DMS 273 treated with DMSO at 0.1 percent for 48 hours (cell line): ENCODE data around the gene GMEB2.
"Not testable (repeated sequence)": the region's sequence is repeated elsewhere in the genome, so short reads cannot be mapped to it uniquely, and the experiment has no call there.

Source experiments
- DNase-seq: peaks from one replicate; lab custom pipeline; 2025; lab: John Stamatoyannopoulos, UW

The GMEB2 gene, protein sequence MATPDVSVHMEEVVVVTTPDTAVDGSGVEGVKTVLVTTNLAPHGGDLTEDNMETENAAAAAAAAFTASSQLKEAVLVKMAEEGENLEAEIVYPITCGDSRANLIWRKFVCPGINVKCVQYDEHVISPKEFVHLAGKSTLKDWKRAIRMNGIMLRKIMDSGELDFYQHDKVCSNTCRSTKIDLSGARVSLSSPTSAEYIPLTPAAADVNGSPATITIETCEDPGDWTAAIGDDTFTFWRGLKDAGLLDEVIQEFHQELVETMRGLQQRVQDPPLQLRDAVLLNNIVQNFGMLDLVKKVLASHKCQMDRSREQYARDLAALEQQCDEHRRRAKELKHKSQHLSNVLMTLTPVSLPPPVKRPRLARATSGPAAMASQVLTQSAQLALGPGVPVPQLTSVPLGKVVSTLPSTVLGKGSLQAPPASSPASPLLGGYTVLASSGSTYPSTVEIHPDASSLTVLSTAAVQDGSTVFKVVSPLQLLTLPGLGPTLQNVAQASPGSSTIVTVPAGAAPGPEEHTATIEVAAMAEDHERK

DNA sequence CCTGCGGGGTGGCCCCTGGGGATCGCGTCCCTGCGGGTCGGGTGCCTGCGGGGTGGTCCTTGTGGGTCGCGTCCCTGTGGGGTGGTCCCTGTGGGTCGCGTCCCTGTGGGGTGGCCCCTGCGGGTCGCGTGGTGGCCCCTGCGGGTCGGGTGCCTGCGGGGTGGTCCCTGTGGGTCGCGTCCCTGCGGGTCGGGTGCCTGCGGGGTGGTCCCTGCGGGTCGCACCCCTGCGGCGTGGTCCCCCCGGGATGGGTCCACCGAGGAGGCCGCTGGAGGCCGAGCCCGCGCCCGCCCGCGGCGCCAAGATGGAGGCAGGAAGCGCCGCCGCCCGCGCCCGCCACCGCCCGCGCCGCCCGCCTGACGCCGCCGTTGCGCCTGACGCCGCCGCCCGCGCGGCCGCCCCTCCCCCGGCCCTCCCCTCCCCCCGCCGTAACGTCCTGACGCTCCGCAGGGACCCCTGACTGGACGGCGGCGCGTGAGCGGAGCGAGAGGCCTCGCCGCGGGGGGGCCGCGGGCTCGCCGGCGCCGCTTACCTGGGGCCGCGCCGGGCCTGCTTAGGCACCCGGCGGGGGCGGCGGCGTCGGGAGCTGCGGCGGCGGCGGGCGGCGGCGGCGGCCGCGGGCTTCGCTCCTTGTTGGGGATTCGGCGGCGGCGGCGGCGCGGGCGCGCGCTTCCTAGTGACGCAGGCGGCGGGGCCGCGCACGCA, at the start of gene GMEB2:
TSS of gene GMEB2 (minus strand) at position 678 of the 705 bp plus-strand sequence. CDS start 7,704 bp downstream, outside the sequence.
- no peak for DNase-seq

DNA sequence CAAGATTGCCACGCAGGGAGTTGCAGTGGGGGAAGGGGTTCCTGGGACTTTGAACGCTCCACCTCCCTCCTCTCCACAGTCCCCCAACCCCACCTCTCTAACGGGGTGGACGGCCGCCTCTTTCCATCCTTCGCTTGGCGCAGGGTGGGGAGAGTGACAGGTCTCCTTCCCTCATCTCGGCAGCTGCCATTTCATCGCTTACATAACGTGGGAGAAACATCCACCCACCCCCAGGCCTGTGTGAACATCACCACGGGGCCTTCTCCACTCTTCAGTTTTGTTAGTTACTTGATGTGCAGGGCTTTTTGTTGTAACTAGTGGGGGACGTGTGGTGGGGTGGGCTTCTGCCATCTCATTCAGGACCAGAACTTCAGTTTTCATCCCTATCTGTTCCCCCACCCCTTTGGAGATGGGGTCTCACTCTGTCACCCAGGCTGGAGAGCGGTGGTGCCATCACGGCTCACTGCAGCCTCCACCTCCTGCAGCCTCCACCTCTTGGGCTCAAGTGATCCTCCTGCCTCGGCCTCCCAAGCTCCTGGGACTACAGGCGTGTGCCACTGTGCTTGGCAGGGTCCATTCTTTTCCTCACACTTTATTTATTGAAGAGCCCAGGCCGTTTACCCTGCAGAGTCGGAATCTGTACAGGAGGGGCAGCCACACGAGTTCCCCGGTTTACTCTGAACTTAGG, 48.9 kb upstream of the GMEB2 start:
- no peak for DNase-seq

- DNase-seq: no peak
Observed at GRCh38 chr20:63673951-63674350, 47.0 kb upstream of the GMEB2 start.

DNA sequence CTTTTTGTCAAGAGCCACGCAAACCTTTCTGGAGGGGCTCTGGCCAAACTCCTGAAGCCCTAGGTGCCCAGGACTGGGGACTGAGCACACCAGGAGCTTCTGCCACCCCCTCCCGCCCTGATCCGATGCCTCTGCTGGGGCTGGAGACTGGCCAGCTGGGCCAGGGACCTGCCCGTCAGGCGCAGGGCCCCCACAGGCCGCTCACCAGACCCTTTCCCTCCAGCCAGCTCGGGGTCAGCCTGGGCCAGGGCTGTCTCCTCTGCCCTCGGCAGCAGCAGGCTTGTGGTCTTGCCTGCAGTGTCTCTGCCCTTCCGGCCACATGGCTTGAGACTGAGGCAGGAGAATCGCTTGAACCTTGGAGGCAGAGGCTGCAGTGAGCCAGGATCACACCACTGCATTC, 45.8 kb upstream of the GMEB2 start:
- no peak for DNase-seq

DNA sequence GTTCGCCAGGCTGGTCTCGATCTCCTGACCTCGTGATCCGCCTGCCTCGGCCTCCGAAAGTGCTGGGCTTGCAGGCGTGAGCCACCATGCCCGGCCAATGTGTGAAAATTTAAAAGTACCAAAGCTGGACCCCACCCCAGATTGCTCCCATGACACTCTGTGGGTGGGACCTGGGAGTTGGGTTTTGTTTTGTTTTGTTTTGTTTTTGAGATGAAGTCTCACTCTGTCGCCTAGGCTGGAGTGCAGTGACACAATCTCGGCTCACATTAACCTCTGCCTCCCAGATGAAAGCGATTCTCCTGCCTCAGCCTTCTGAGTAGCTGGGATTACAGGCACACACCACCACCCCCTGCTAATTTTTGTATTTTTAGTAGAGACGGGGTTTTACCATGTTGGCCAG, 44.8 kb upstream of the GMEB2 start:
- not testable (repeated sequence) for DNase-seq

GRCh38 chr20:63668351-63668750, 41.5 kb upstream of the GMEB2 start:
- DNase-seq: no peak

GRCh38 chr20:63667858-63668257, 41.0 kb upstream of the GMEB2 start:
- DNase-seq: no peak

DNA sequence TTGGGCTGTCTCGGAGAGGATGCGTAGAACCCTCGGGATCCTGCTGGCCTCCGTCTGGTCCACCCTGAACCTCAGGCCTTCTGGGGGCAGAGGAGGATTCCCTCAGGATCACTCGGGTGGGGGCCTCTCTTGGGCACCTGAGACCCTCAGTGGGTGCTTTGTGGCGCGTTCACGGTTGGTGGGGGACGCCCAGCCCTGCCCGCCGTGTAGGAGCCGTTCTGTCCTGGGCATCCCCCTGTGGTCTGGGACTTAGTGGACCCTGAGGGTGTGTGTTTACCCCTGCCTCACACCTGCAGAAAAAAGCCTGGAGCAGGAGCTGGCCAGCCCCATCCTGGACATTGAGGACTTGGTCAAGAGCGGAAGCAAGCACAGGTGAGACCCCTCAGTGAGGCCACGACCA, 38.8 kb upstream of the GMEB2 start:
- no peak for DNase-seq

GRCh38 chr20:63664861-63665594, 38.1 kb upstream of the GMEB2 start:
- DNase-seq: no peak

DNA sequence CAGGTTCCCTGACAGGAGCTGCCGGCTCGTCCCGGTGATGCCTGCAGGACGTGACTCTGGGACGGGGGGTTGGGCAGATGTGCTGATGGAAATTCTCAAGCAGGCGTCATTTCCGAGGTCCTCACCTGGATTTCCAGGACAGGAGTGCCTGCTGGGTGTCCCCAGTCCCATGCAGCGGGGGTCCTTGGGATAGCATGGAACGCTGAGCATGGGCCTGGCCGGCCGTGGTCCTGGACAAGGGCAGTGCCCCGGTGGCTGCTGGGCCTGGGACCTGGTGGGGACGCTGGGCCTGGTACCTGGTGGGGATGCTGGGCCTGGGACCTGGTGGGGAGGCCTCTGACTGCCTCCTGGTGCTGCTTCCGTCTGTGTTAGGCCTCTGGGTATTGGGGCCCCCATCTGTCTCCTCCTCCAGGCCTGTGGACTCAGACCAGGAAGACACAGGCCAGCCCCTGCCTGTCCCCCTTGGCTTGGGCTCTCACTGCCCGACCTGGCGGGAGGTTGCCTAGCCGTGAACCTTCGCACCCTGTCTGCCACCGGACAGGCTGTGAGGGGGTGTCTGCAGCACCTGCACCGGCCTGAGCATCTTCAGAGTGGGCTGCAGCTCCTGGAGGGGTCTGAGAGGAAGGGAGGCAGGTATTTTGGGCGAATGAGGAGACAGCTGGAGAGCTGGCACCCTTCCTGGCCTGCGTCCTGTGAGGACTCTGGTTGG, 37.4 kb upstream of the GMEB2 start:
- no peak for DNase-seq

DNA sequence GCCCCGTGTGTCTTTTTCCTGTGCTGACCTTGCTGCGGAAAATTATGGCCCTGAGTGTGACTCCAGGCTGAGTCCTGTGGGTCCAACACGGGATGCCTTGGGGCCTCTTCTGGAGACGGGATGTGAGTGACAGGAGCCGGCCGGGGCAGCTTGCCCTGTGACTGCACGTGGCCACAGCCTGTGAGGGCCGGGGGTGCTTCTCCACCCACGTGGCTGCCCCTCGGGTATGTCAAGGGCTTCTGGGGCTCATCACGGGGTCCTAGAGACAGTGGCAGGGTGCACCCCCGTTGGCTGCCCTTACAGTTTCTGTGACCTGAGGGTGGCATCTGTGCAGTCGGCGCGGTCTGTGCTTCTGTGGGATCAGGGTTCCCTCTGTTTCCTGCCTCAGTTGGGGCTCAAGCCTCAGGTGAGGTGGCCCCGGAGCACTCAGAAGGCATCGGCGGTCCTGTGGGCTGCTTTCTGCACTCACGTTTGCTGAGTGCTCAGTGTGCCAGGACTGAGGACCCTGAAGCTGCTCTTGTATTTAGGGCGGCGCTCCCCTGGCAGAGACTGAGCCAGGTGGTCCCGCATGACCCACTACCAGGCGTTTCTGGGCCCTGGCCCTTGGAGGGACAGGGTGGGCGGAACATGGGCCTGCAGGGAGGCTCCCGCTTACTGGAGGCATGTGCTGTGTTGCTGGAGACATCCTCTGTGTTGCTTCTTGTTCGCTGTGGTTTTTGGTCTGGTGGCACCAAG, 36.6 kb upstream of the GMEB2 start:
- no peak for DNase-seq

DNA sequence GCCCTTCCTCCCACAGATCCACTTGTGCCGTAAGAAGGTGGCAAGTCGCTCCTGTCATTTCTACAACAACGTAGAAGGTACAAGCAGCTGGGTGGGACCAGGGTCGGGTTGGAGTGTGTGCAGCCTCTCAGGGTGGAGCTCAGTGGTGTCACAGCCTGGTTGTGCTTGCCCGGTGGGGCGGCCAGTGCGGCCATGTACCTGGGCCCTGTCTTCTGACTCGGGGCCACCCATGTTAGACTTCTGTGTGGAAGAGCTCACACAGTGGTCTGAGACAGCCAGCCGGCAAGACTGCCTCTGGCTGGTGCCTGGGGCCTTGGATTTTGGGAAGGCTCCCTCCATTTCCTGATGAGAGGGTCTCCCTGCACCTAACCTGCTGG, 35.9 kb upstream of the GMEB2 start:
- DNase-seq: no peak

- DNase-seq: no peak
Observed at GRCh38 chr20:63661959-63662812, 35.3 kb upstream of the GMEB2 start.

- DNase-seq: no peak
Observed at GRCh38 chr20:63661108-63661507, 34.2 kb upstream of the GMEB2 start.

DNA sequence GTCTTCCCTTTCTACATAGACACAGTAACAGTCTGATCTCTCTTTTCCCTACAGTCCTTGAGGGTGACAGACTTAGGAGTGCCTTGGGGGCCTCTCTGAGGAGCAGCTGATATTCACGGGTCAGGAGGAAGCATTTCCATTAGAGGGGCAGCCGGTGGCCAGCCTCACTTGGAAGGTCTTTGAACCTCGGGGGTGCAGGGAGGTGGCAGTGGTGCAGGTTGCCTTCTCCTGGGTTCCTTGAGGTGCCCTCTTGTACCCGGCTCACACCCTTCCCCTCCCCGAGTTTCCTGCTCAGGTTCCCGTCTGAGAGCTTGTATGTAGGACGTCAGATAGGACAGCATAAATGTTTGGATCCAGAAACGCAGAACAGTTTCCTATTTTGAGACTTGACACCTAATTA, 33.7 kb upstream of the GMEB2 start:
- no peak for DNase-seq

DNA sequence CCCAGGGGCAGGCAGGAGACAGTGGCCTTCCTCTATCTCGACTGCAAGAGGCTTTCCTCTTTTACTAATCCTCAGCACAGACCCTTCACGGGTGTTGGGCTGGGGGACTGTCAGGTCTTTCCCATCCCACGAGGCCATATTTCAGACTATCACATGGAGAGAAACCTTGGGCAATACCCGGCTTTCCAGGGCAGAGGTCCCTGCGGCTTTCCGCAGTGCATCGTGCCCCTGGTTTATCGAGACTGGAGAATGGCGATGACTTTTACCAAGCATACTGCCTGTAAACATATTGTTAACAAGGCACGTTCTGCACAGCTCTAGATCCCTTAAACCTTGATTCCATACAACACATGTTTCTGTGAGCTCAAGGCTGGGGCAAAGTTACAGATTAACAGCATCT, 33.3 kb upstream of the GMEB2 start:
- DNase-seq: not testable (repeated sequence)

GRCh38 chr20:63659370-63659769, 32.5 kb upstream of the GMEB2 start:
- DNase-seq: no peak

DNA sequence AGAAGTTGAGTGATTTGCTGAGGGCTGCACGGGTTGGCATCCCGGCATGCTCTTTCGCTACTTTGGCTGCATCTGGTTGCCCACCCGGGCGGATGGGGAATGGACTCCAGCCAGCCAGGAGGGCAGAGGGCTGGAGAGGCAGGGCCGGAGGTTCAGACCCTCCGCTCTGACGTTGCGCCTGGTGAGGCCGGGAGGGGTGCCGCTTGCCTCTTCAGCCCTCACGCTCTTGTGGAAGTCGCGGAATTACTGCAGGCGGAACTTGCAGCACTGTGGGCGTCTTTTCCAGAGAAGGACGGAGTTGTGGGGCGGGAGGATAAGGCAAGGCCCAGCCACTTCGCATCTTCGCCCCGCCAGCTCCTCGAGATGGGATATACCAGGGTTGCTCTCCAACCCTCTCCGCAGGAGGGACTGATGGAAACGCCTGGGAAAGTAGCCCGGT, 31.9 kb upstream of the GMEB2 start:
- no peak for DNase-seq

- peak; percentile 75 for DNase-seq
Observed at GRCh38 chr20:63657937-63658748, 31.2 kb upstream of the GMEB2 start, which contains the start of gene RTEL1. Gene RTEL1 (plus strand): TSS chr20:63658312. CDS start chr20:63659403, 1,091 bp downstream.
